RPMI8226 (cell line): Measurements from ENCODE around the gene OTOP3.

ENCODE experiments used
- DNase-seq: peaks from one replicate; pipeline ENCODE4 v3.0.0-alpha.2; 2015

The OTOP3 gene

DNA sequence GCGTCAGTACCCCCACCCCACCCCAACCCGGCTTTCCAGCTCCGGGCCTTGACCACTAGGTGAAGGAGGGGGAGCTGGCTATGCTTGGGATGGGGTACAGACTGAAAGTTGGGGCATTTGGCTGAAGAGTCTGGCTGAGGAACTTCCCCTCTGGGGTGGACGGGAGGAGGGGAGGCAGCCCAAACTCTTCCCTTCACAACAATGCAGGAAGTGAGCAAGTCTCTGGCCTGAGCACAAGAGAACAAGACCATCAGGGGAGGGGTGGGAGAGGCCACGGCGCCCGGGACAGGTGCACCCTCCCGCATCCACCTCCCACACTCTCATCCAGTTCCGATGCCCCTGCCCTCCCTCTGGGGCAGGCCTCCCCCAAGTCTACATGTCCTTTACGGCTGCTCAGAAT is 18.3 kb upstream of the OTOP3 start:
- no peak for DNase-seq

DNA sequence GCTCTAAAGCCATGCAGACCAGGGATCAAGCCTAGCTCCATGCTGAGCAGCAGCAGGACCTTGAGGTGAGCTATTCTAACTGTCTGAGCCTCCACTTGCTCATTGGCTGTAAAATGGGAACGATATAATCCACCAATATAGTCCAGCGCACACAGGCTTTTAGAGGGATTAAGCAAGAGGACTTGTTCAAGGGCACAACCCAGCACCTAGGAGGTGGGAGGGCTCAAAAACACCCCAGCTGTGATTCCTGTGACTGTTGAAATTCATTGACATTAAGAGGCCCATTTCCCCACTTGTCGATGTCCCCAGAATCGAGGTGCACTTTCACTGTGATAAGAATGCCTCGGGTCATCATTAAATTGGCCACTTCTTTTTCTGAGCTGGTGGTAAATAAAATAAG is 16.8 kb upstream of the OTOP3 start:
- no peak for DNase-seq

DNA sequence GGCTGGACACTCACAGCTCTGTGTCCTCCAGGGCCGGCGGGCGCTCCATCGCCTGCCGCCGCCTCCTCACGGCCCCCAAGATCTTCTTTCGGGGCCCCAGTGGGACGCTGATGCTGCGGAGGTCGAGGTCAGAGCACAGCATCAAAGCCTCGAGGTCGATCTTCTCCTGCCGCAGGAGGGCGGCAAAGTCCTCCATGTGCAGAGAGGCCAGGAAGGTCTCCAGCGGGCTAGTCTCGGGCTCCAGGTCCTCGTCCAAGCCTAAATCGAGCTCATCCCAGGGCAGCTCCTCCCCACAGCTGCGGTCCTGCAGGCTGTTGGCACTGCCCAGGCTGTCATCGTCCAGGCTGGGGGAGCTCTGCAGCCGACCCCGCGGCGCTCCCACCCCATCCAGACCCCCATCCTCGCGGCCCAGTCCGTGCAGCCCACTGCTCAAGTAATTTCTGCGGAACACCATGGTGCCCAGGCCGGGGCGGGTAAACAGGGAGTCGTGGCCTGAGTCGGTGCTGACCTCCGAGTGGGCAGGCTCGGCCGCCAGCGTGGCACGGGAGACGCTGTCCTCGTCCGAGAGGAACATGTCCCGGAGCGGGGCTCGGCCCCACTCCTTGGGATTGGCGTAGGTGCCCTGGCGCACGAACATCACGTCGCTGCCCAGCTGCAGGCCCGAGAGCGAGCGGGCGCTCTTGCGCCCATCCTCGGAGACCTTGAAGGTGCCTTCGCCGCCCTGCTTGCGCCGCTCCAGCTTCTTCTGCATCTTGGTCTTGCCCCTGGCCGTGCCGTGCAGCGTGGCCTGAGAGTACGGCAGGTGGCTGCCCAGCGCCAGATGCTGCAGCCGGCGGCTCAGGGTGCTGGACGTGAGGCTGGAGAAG is 16.0 kb upstream of the OTOP3 start:
- DNase-seq, result peak; percentile 73

DNA sequence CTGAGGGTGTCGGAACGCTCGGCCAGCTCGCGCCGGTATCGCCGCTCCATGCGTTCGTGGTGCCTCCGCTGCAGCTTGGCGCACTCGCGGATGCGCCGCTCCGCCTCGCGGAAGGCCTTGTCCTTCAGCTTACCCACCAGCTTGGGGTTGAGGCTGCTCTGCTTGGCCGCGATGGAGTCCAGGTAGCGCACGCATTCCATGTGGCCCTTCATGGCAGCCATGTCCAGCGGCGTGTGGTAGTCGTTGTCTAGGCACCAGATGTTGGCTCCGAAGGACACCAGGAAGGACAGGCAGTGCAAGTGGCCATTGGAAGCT is 15.4 kb upstream of the OTOP3 start:
- no peak for DNase-seq

DNA sequence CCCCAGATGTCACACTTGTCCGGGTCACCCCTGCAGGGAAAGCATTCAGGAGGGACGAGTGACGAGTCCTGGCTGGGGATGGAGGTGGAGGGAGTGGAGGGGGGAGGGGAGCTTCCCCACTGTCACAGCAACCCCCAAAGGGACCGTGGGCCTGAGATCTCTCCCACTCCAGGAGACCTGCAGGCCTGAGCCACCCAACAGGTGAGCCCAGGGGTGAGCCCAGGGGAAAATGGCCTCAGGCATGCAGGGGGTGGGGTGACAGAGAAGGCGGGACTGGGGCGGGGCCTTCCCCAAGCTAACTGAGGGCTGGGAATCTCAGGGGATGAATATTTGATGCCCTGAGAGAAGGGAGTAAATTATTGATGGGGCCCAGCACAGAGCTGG is 15.1 kb upstream of the OTOP3 start:
- no peak for DNase-seq

DNA sequence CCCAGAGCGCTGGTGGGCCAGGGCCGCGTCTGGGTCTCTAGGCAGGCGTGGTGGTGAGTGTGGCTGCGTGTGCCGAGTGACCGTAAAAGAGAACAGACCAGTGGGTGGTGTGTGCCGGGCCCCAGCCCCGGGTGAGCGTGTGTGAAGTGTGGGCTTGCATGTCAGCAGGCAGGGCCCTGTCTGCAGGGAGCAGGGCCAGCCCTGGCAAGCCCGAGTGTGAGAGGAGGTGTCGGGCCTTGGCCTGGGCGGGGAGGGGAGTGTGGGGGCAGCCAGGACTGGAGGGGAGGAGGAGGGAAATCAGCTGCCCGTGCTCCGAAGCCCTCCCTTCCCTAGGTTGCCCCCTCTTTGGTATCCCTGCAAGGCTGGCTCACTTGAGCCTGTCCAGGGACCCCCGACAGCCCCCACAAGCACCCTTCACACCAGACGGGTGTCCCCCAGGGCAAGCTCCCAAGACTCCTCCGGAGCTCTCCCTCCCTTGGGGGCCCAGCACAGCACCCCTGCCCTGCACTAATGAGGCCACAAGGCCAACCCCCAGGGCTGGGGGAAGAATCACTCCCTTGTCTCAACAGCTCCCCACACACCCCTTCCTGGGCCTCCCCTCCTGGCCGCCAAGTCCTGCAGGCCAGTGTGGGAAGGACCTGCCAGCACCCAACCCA is 14.5 kb upstream of the OTOP3 start:
- no peak for DNase-seq

DNA sequence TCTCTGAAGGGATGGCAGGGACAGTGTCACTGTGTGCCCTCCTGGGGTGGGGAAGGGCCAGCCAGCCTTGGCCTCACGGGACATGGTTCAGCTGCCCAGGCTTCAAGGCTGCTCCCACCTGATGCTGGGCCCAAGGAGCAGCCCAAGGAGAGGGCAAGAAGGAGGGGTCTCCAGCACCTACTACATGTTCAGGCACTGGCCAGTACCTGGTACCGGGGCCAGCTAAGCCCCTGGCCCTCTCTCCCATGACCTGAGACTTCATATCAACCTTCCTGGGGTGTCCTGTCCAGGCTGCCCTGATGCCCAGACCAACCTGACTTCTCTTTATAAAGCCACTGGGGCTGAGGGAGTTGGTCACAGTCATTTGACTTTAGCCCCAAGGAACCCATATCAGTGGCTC is 13.9 kb upstream of the OTOP3 start:
- no peak for DNase-seq

DNA sequence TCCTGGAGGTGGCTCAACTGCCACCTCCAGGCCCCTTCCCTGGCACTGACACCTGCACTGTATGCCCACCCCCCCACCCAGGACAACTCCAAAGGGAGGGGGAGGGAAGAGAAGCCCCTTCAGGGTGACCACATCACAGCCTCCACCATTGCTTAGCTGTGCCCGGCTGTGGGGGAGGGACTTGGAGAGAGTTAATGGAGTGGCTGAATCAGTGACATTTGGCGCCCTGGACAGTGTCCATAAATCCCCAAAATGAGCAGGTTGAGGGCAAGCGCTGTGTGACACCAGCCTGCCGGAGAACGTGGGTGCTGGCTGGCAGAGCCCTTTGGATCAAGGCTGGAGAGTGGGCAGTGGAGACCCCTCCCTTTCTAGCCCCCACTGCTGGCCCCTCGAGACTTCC is 13.5 kb upstream of the OTOP3 start:
- no peak for DNase-seq

DNA sequence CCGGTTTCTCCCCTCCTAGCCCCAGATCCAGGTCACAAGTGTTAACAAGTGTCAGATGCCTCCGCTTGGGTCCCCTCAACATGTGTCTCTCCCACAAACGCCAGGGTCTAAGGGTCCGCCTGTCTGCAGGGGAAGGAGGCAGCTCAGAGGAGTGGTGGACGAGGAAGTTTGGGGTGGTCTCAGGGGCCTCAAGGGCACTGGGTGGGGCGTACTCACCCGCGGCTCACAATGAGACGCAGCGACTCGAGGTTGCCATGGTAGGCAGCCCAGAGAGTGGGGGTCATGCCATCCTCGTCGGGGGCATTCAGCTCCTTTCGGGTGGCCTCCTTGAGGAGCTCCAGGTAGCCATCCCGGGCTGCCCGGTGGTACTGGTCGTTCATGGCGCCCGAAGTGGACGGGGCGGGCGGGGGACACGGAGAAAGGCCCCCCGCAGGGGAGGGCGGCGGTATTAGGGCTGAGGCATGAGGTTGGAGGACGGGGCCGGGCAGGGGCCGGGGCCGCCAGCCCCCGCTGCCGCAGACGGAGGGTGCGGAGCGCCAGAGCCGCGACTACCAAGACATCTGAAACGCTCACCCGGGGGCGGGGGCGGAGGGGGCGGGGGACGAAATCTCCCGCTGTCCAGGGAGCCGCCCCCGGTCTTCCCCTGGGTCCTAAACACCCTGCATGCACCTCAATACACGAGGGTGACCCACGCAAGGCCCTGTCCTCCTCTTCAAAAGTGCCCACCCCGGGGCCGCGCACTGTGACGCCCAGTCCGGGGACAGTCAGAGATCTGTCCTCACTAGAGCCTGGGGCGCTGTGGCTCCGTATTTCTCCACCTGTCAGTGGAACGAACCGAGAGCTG is 12.8 kb upstream of the OTOP3 start, which contains the start of gene USH1G:
TSS of gene USH1G (minus strand) at position 562 of the 844 bp plus-strand sequence. CDS start at position 380, 182 bp downstream.
- DNase-seq, result no peak

DNA sequence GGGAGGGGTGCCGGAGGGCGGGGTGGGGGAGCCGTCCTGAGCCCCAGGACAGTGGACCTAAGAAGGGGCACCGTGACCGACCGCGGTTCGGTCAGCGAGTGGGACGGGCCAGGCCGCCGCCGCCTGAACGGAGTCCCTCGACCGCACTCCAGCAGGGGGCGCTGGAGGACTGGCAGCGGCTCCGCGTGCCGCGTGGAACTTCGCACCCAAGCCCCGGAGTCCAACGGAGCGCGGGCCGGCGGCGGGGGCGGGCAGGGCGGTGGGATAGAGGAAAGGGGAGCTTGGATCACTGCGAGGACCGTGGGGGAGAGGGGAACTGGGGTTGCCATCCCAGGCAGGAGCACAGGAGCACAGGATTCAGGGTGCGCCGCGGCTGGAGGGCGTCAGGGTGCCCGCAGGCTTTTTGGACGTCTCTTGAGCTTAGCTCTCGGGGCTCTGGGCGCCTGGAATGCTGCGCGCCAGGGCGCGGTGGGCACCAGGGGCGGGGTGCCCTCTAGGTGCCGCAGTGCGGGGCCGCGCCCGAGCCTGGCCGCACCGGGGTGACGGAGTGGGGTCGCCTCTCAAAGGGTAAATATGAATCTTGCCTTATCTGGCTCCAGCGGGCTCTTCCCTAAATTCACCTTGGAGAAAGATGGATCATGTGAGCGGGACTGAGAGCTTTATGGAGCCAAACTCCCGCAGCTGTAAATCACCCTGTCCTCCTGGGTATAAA is 12.0 kb upstream of the OTOP3 start:
- peak; percentile 76 for DNase-seq

DNA sequence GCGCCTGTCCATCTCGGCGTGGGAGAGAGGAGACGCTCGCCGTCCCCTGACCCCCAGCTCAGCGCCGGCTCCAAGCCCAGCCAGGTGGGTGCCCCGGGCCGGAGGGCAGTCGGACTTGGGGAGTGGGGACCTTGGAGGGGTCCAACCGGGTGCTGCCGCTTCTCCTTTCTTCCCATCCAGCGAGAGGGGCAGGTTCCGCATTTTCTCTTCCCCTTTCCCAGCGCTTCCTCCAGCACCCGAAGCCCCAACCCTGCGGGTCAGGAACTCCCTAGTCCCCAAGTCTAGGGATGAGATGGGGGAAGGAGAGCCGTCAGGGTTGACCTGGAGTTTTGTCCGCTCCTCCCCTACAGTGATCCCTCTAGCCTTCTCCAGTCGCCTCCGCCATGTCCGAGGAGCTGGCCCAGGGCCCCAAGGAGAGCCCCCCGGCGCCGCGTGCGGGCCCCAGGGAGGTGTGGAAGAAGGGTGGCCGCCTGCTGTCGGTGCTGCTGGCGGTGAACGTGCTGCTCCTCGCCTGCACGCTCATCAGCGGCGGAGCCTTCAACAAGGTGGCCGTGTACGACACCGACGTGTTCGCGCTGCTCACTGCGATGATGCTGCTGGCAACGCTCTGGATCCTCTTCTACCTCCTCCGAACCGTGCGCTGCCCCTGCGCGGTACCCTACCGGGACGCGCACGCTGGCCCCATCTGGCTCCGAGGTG is 11.3 kb upstream of the OTOP3 start, which contains the start of gene OTOP2:
TSS of gene OTOP2 (plus strand) at position 24 of the 699 bp plus-strand sequence. CDS start at position 384, 360 bp downstream.
- peak; percentile 22 for DNase-seq

DNA sequence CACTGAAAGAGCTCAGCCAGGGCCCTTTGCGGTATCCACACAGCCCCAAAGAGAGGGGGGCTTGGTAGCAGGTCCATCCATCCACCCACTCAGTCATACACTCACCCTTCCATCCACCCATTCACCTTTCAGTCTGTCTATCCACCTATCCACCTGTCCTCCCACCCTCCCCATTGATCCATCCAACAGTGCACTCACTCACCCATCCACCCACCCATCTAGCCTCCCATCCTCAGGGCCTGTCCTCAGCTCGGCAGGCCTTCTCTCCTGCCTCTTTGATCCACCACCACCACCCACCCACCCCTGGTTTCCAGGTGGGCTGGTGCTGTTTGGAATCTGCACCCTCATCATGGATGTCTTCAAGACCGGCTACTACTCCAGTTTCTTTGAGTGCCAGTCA is 10.5 kb upstream of the OTOP3 start:
- no peak for DNase-seq

DNA sequence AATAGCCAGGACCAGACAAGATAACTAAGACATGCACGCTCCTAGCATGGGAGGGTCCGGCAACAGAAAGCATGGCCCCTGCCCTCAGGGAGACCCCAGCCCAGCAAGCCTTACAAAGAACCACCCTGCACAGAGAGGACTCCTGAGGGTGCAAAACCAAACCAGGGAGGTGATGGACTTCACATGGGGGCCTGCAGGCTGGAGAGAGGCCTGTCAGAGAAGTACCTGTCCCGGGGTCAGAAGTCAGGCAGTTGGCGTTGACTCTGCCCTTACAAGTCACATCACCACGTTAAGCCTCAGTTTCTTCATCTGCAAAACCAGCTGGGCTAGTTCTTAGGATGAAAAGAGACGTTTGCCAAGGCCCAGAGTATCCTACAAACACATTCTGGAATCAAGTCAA is 6.9 kb upstream of the OTOP3 start:
- DNase-seq, result no peak

DNA sequence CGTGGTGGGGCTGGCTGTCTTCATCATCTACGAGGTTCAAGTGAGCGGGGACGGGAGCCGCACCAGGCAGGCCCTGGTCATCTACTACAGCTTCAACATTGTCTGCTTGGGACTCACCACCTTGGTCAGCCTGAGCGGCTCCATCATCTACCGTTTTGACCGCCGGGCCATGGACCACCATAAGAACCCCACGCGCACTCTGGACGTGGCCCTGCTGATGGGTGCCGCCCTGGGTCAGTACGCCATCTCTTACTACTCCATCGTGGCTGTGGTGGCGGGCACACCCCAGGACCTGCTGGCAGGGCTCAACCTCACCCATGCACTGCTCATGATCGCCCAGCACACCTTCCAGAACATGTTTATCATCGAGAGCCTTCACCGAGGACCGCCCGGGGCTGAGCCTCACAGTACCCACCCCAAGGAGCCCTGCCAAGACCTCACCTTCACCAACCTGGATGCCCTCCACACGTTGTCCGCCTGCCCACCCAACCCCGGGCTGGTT is 5.1 kb upstream of the OTOP3 start:
- DNase-seq, result no peak

DNA sequence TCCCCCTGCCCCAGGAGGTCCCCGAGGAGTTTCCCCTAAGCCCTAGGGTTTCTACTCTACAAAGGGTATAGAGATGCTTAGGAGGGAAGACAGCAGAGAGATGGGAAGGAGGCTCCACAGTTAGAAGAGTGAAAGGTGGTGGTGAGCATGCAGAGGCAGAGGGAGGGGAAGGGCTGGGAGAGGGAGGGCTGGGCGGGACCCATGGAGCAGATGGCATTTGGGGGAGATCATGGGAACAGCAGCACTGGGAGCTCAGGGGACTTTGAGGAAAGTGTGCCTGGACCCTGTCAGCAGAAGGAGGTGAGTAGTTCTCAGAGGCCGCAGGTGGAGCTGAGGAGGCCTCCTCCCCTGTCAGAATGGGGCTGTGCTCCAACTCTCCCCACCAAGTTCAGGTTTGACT is 650 bp upstream of the OTOP3 start:
- DNase-seq, result no peak

DNA sequence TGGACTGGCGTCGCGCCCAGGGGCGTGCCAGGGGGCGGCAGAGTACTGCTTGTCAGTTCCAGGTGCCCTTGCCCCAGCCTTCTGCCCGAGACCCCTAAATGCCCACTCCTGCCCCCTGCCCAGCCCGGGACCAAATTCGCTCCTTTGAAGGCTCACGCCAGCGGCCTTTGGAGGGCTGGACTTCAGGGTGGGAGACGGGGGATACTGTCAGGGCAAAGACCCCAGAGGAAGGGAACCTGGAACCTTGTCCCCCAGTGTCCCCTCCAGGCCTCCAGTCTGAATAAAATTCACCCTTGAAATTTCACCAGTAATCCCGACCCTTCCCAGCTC is 737 bp downstream of the OTOP3 start:
- no peak for DNase-seq

DNA sequence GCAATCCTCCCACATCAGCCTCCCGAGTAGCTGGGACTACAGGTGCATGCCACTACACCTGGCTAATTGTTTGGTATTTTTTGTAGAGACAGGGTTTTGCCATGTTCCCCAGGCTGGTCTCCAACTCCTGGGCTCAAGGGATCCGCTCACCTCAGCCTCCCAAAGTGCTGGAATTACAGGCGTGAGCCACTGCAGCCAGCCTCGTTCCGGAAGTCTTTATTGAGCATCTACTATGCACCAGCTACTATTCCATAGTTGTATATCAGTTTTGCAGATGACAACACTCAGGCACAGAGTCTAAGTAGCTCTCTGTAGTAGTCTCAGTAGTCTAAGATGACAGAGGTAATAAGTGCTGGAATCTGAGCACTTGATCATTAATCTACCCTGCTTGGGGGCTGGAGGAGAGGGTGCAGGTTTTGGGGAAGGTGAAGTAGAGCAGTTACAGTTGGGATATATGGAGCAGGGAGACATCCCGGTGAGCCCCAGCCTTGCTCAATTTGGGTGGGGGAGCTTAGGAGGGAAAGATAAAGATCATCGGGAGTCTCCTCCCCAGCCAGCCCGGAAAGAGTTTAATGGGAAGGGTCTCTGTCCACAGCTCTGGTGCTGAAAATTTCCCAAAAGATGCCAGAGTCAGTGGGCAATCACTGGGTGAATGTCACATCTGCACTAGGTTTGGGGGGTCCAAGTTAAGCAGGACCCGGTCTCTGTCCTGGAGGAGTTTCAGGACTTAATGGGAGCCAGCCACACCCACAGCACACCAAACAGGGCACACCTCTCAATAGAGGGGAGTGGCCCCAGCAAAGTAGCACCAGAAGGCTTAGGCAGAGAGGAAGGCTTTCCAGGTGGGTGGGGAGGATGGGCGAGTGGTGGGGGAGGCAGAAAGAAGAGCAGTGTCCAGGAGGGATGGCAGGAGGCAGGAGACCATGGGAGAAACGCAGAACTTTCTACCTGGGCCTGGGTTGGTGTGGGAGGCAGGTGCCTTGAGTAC is 1.7 kb downstream of the OTOP3 start:
- DNase-seq, result no peak

DNA sequence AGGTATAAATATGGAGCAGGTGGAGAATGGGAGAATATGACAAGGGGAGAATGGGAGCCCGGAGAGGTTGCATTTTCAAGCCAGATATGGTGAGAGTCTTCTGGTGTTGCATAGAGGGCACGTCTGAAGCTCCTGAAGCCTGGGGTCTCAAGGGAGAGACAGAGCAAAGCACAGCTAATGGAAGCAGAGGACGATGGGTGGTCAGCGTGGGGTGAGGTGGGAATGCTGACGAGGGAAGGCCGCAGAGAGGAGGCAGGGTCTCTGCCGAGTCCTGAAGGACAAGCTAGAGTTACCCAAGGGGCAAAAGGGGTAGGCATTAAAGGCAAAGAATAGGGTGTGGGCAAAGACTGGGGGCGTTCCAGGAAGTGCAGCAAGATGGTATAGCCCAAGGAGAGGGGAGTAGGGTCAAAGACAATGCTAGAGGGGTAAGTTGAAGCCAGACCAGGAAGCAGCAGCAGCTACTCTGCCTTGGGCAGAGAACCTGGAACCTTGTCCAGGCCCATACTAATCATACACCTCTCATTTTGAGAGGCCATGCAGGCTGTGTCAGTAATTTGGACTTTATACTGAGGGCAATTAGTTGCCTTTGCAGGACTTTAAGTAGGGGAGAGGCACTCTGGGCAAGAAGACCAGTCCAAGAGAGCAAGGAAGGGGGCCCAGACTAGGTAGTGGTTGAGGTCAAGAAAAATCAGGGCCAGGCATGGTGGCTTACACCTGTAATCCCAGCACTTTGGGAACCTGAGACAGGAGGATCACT is 2.7 kb downstream of the OTOP3 start:
- DNase-seq, result no peak

DNA sequence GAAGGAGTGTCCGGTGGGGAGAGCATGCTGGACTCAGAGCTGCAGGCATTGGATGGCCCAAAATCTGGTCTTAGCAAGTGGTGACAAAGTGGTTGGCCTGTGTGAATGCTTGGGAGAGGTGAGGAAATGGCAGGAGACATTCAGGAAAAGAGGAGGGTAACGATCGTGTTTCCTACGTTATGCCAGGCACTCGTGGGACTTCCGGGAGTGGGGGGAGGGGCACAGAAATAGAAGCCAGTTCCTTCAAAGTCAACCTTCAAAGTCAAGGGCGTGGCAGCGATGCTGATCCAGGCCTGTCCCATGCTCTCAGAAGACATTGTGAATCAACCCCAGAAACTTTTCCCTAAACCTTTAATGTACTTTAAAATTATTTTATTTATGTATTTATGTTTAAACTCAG is 3.8 kb downstream of the OTOP3 start:
- DNase-seq, result no peak

DNA sequence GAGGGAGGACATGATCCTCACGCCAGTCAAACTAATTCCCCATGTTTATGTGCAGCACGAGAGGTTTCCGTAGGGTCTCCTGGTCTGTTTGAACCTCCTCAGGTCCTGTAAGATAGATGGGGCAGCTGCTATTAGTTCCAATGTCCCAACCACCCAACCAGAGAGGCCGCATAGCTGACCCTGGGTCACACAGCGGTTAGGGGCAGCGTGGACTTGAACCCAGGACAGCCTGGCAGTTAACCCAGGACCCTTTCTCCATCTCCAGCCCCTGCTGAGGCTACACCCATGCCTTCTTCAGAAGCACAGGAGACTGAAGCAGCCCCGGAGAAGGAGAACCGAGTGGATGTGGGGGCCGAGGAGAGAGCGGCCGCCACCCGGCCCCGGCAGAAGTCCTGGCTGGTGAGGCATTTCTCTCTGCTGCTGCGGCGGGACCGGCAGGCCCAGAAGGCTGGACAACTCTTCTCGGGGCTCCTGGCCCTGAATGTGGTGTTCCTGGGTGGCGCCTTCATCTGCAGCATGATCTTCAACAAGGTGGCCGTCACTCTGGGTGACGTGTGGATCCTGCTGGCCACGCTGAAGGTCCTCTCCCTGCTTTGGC is 5.5 kb downstream of the OTOP3 start:
- no peak for DNase-seq
